ENCODE data around the gene GPR12. TPM values are rescaled to one million over a fixed set of nuclear protein-coding genes. Genes with fewer than 3 reads are reported as not detected.

The GPR12 gene
- total RNA-seq, 5 donors from 2014 or later (not counting 1 experiment from before 2014, with no cell fraction given), result not detected

DNA sequence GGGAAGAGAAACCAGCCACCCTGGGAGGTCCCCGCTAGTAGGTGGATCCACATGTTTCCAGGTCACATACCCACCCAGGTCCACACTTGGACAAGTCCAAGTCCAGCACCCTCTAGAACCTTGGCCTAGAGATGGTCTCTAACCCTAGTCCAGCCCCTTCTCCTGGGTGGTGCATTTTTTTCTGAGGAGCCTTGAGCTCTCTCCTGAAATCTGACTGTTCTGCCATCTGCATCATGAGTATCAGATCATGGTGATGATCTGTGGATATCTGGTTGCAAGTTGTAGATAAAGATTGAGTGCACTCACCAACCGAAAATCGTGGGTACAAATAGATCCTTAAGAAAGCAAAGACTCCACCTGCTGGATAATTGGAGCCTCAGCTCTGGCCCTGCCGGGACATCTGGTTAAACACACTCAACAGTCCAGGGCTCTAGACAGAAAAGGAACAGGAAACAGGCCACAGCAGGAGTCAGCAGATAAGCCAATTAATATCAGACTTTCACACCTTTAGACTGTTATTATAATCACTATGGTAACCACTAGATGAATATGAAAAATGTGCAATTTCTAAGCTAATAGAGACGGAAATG, 41.1 kb downstream of the GPR12 start:
- H3K4me3 ChIP-seq (ENCODE audit: control insufficient read depth in 1 of 2, extremely low read depth in 1 of 2, low read length in 1 of 2), result no peak overlapping the region
- H3K27me3 Mint-ChIP-seq, result no peaks in the 10 kb centered on the region
- no peaks in the 10 kb centered on the region for H3K9me3 ChIP-seq
- H3K27ac Mint-ChIP-seq, result peak overlapping the region in 1 of 2 donors; percentile 1
- ATAC-seq (replicated peaks in 1 of 4) (no peak), DNase-seq (no peak)
- peaks cover 5 to 21% of the 10 kb centered on the region in 2 experiments for H3K4me1 ChIP-seq (ENCODE audit: control insufficient read depth in 1 of 2, extremely low read depth in 1 of 2, insufficient read depth in 2 of 2, low read length in 2 of 2)
- H3K9me3 Mint-ChIP-seq, result no peaks in the 10 kb centered on the region
- H3K4me3 Mint-ChIP-seq, result no peak overlapping the region
- ChIA-PET POLR2A (no interaction called here), CTCF (no interaction called here)
- no peaks in the 10 kb centered on the region for H3K36me3 Mint-ChIP-seq
- no peak overlapping the region for H3K27ac ChIP-seq (ENCODE audit: low read length)
- H3K36me3 ChIP-seq (ENCODE audit: control insufficient read depth in 2 of 2, extremely low read depth in 1 of 2, insufficient read depth in 1 of 2, low read length in 1 of 2), result no peaks in the 10 kb centered on the region
- H3K4me1 Mint-ChIP-seq, result peaks cover 25 to 30% (median 25%) of the 10 kb centered on the region in 3 donors
- no CpG with 5 or more reads among the region's 5 CpGs for WGBS (ENCODE audit: insufficient coverage)
- peaks cover 0 to 9% of the 10 kb centered on the region in 2 experiments for H3K27me3 ChIP-seq (replicated peaks in 1 of 2; ENCODE audit: control insufficient read depth in 2 of 2, extremely low read depth in 1 of 2, insufficient read depth in 2 of 2, low read length in 1 of 2)

DNA sequence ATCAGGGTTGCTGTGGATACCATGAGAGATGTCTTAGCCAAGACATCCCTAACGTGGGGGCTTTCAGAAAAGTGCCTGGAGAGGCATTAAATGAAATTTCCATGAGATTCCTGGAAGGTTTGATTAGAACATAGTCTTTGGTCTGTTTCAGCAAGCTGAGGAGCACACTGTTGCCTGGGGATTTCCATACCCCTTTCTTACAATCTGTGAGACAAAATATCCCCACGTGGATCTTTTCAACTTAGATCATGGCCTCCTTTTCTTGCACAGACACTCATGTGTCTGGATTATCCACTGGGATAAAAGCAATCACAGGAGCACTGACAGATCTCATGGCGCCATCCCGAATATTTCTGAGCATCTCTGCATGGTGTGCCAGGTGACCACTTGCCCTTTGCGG, 41.7 kb downstream of the GPR12 start:
- ChIA-PET POLR2A (no interaction called here), CTCF (no interaction called here)
- Mint-ChIP-seq H3K4me1 (peaks cover 25 to 30% (median 25%) of the 10 kb centered on the region in 3 donors), H3K36me3 (no peaks in the 10 kb centered on the region), H3K27me3 (no peaks in the 10 kb centered on the region), H3K9me3 (no peaks in the 10 kb centered on the region), H3K4me3 (no peak overlapping the region), H3K27ac (no peak overlapping the region)
- peaks cover 0 to 9% of the 10 kb centered on the region in 2 experiments for H3K27me3 ChIP-seq (replicated peaks in 1 of 2; ENCODE audit: control insufficient read depth in 2 of 2, extremely low read depth in 1 of 2, insufficient read depth in 2 of 2, low read length in 1 of 2)
- no peak overlapping the region for H3K27ac ChIP-seq (ENCODE audit: low read length)
- DNase-seq, result no peak
- no peaks in the 10 kb centered on the region for H3K9me3 ChIP-seq
- H3K4me3 ChIP-seq (ENCODE audit: control insufficient read depth in 1 of 2, extremely low read depth in 1 of 2, low read length in 1 of 2), result no peak overlapping the region
- no peak for ATAC-seq (replicated peaks in 1 of 4)
- 82% methylated on average over 3 of the region's 5 CpGs for WGBS (ENCODE audit: insufficient coverage)
- H3K36me3 ChIP-seq (ENCODE audit: control insufficient read depth in 2 of 2, extremely low read depth in 1 of 2, insufficient read depth in 1 of 2, low read length in 1 of 2), result no peaks in the 10 kb centered on the region
- peaks cover 5 to 21% of the 10 kb centered on the region in 2 experiments for H3K4me1 ChIP-seq (ENCODE audit: control insufficient read depth in 1 of 2, extremely low read depth in 1 of 2, insufficient read depth in 2 of 2, low read length in 2 of 2)

DNA sequence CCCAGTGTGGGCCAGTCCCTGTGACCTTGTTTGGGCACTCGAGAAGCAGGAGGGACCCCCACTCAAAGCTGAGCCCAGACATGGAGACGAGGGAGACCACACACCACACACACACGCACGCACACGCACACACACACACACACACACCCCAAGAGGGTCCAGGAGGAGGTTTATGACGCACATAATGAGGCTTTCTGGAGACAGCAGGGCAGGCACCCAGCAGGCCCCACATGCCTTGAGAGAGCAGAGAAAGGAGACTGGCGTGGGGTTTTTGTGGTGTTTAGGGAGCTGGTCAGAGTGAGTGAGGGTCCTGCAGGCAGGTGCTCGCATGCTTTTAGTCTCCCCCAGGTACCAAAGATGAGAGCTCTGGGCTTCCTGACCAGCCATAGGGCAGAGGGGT, 42.4 kb downstream of the GPR12 start:
- WGBS (ENCODE audit: insufficient coverage), result 30% methylated on average over 2 of the region's 8 CpGs
- H3K36me3 Mint-ChIP-seq, result no peaks in the 10 kb centered on the region
- no peaks in the 10 kb centered on the region for H3K27me3 Mint-ChIP-seq
- no peaks in the 10 kb centered on the region for H3K9me3 Mint-ChIP-seq
- CTCF ChIA-PET, result interaction anchor here in 1 of 2 donors (0.9 kb wide), 1 partner anchor 20 kb away, joined by 4 read pairs; no protein-coding TSS in a partner anchor
- DNase-seq, result no peak
- peaks cover 25 to 30% (median 25%) of the 10 kb centered on the region in 3 donors for H3K4me1 Mint-ChIP-seq
- no peaks in the 10 kb centered on the region for H3K36me3 ChIP-seq (ENCODE audit: control insufficient read depth in 2 of 2, extremely low read depth in 1 of 2, insufficient read depth in 1 of 2, low read length in 1 of 2)
- no peak overlapping the region for H3K27ac Mint-ChIP-seq
- no peak overlapping the region for H3K4me3 Mint-ChIP-seq
- H3K9me3 ChIP-seq, result no peaks in the 10 kb centered on the region
- peaks cover 0 to 9% of the 10 kb centered on the region in 2 experiments for H3K27me3 ChIP-seq (replicated peaks in 1 of 2; ENCODE audit: control insufficient read depth in 2 of 2, extremely low read depth in 1 of 2, insufficient read depth in 2 of 2, low read length in 1 of 2)
- H3K4me3 ChIP-seq (ENCODE audit: control insufficient read depth in 1 of 2, extremely low read depth in 1 of 2, low read length in 1 of 2), result no peak overlapping the region
- H3K27ac ChIP-seq (ENCODE audit: low read length), result no peak overlapping the region
- POLR2A ChIA-PET, result no interaction called here
- ATAC-seq (replicated peaks in 1 of 4), result no peak
- H3K4me1 ChIP-seq (ENCODE audit: control insufficient read depth in 1 of 2, extremely low read depth in 1 of 2, insufficient read depth in 2 of 2, low read length in 2 of 2), result peaks cover 5 to 21% of the 10 kb centered on the region in 2 experiments

DNA sequence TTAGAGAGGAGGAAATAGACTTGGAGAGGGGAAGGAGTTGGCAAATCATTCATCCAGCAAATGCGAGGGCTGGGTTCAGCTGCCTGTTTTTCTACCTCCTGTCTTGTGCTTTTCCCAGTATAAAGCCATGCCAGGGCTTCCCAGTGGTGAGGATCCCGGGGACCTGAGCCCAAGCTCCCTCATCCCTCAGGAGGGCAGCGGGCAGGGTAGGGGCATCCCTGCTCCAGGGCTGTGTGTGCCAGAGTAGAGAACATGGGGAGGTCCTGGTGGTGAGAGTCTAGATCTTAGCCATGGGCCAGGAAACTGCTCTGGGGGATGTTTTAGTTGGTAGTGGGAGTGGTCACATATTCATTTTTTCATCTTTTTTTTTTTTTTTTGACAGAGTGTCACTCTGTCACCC, 43.6 kb downstream of the GPR12 start:
- POLR2A ChIA-PET, result no interaction called here
- H3K27me3 Mint-ChIP-seq, result no peaks in the 10 kb centered on the region
- CTCF ChIA-PET, result interaction anchor here in 1 of 2 donors (0.7 kb wide), 2 partner anchors 15 to 74 kb away, joined by 3 to 4 read pairs; no protein-coding TSS in a partner anchor
- Histone ChIP-seq H3K27me3 (replicated peaks in 1 of 2; ENCODE audit: control insufficient read depth in 2 of 2, extremely low read depth in 1 of 2, insufficient read depth in 2 of 2, low read length in 1 of 2) (peaks cover 0 to 9% of the 10 kb centered on the region in 2 experiments), H3K9me3 (no peaks in the 10 kb centered on the region), H3K36me3 (ENCODE audit: control insufficient read depth in 2 of 2, extremely low read depth in 1 of 2, insufficient read depth in 1 of 2, low read length in 1 of 2) (no peaks in the 10 kb centered on the region), H3K4me1 (ENCODE audit: control insufficient read depth in 1 of 2, extremely low read depth in 1 of 2, insufficient read depth in 2 of 2, low read length in 2 of 2) (peaks cover 5 to 15% of the 10 kb centered on the region in 2 experiments), H3K27ac (ENCODE audit: low read length) (no peak overlapping the region), H3K4me3 (ENCODE audit: control insufficient read depth in 1 of 2, extremely low read depth in 1 of 2, low read length in 1 of 2) (no peak overlapping the region)
- ATAC-seq (replicated peaks in 1 of 4) (no peak), DNase-seq (no peak)
- no peak overlapping the region for H3K4me3 Mint-ChIP-seq
- H3K36me3 Mint-ChIP-seq, result no peaks in the 10 kb centered on the region
- WGBS (ENCODE audit: insufficient coverage), result no CpG with 5 or more reads among the region's 3 CpGs
- H3K27ac Mint-ChIP-seq, result no peak overlapping the region
- peaks cover 0 to 5% (median 5%) of the 10 kb centered on the region in 3 donors for H3K9me3 Mint-ChIP-seq
- peaks cover 18 to 24% (median 19%) of the 10 kb centered on the region in 3 donors for H3K4me1 Mint-ChIP-seq

DNA sequence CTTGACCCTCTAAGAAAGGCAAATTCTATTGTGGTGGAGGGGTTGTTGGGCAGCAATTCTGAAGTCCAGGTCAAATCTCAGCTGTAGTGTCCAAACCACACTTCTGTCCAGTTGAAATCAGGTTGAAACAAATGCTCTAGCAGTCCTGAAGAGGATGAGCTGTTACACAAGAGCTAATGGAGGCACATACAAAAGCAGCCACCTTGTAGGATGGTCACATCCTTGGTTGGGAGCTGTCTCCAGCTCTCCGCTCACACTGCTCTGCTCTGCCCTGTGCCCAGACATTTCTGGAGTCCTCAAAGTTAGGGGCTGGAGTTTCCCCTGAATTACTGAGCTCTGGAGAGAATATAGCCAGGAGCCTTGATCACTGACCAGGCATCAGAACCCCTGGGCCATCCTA, 47.2 kb downstream of the GPR12 start:
- Histone ChIP-seq H3K27ac (ENCODE audit: low read length) (no peak overlapping the region), H3K4me1 (ENCODE audit: control insufficient read depth in 1 of 2, extremely low read depth in 1 of 2, insufficient read depth in 2 of 2, low read length in 2 of 2) (no peaks in the 10 kb centered on the region), H3K9me3 (no peaks in the 10 kb centered on the region), H3K27me3 (replicated peaks in 1 of 2; ENCODE audit: control insufficient read depth in 2 of 2, extremely low read depth in 1 of 2, insufficient read depth in 2 of 2, low read length in 1 of 2) (peaks cover 0 to 6% of the 10 kb centered on the region in 2 experiments), H3K36me3 (ENCODE audit: control insufficient read depth in 2 of 2, extremely low read depth in 1 of 2, insufficient read depth in 1 of 2, low read length in 1 of 2) (no peaks in the 10 kb centered on the region), H3K4me3 (ENCODE audit: control insufficient read depth in 1 of 2, extremely low read depth in 1 of 2, low read length in 1 of 2) (no peak overlapping the region)
- no peaks in the 10 kb centered on the region for H3K4me1 Mint-ChIP-seq
- no peak overlapping the region for H3K4me3 Mint-ChIP-seq
- DNase-seq, result no peak
- CTCF ChIA-PET, result no interaction called here
- no peaks in the 10 kb centered on the region for H3K27me3 Mint-ChIP-seq
- peaks cover 0 to 5% (median 5%) of the 10 kb centered on the region in 3 donors for H3K9me3 Mint-ChIP-seq
- H3K36me3 Mint-ChIP-seq, result no peaks in the 10 kb centered on the region
- WGBS (ENCODE audit: insufficient coverage), result 100% methylated on average over 1 of the region's 1 CpG
- no peak overlapping the region for H3K27ac Mint-ChIP-seq
- ATAC-seq (replicated peaks in 1 of 4), result no peak
- POLR2A ChIA-PET, result no interaction called here

DNA sequence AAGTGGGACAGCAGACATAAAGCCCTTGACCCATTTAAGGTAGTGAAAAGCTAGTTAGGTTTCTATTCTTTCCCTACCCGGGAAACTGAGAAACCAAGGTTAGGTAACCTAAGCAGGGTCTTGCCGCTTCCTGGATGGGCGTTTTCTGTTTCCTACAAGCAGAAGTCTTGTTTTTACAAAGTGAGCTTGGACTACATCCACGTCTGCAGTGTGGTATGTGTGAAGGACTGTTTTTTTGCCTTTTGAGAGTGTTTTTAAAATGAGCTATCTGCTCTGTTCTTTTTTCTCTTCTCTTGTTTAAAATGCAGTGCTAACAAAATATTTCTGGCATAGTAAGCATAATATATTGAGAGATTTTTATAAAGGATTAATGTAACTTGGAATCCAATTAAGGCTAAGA, 49.4 kb downstream of the GPR12 start:
- no peak overlapping the region for H3K27ac Mint-ChIP-seq
- ChIA-PET POLR2A (interaction anchor here in 1 of 2 donors (0.6 kb wide), 1 partner anchor 174 kb away, joined by 3 read pairs; no protein-coding TSS in a partner anchor), CTCF (interaction anchor here (0.6 to 1.4 kb wide), 4 partner anchors 12 to 1099 kb away, joined by 4 to 6 read pairs (median 4); no protein-coding TSS in a partner anchor)
- Histone ChIP-seq H3K27ac (ENCODE audit: low read length) (no peak overlapping the region), H3K27me3 (replicated peaks in 1 of 2; ENCODE audit: control insufficient read depth in 2 of 2, extremely low read depth in 1 of 2, insufficient read depth in 2 of 2, low read length in 1 of 2) (peaks cover 0 to 10% of the 10 kb centered on the region in 2 experiments), H3K36me3 (ENCODE audit: control insufficient read depth in 2 of 2, extremely low read depth in 1 of 2, insufficient read depth in 1 of 2, low read length in 1 of 2) (no peaks in the 10 kb centered on the region), H3K4me3 (ENCODE audit: control insufficient read depth in 1 of 2, extremely low read depth in 1 of 2, low read length in 1 of 2) (no peak overlapping the region), H3K4me1 (ENCODE audit: control insufficient read depth in 1 of 2, extremely low read depth in 1 of 2, insufficient read depth in 2 of 2, low read length in 2 of 2) (peaks cover 0 to 2% of the 10 kb centered on the region in 2 experiments), H3K9me3 (no peaks in the 10 kb centered on the region)
- peaks cover 0 to 5% (median 5%) of the 10 kb centered on the region in 3 donors for H3K9me3 Mint-ChIP-seq
- 58% methylated on average over 3 of the region's 4 CpGs for whole genome bisulfite sequencing (ENCODE audit: insufficient coverage)
- H3K4me1 Mint-ChIP-seq, result no peaks in the 10 kb centered on the region
- peaks cover 0 to 5% of the 10 kb centered on the region in 2 donors for H3K27me3 Mint-ChIP-seq
- no peak overlapping the region for H3K4me3 Mint-ChIP-seq
- no peaks in the 10 kb centered on the region for H3K36me3 Mint-ChIP-seq
- DNase-seq (no peak), ATAC-seq (replicated peaks in 1 of 4) (no peak)
